Heart left ventricle (tissue), 13 donors: ENCODE data around the gene RNF43.

Experiments
- CTCF ChIP-seq, 12 donors: fragments of 200-600 bp; sonication (generic) in 4 of 12; IDR thresholded peaks; one replicate each; pipeline versions ENCODE4 v1.5.0 to v1.8.0; 2018 to 2022; ENCODE audit warnings: antibody characterized with exemption in 12 of 12, mild to moderate bottlenecking in 5 of 12
- POLR2A ChIP-seq, 2 donors: fragments of 450-650 bp; IDR thresholded peaks; one replicate each; pipeline ENCODE4 v1.6.1; 2017; ENCODE audit warnings: antibody characterized with exemption in 2 of 2, mild to moderate bottlenecking in 2 of 2, moderate library complexity in 2 of 2
- donor health status: ischemic (EF 13 %, LVEDD 7.1; RV severe dilation, severe dysfunction).
- donor health status: DM: no; HTN: yes; CAD: no.
- donor health status: DM: no; HTN: no; CAD: no.
- donor health status: ischemic (EF 25% LVEDD 6.9; RV normal size, moderate dysfunction).
- donor health status: ischemic (EF 25% LVEDD 5.7; RV mildly dilated, moderate dysfunction).
- donor health status: ischemic (EF 35%, LVEDD 5.7; RV mildly dilated, moderate dysfunction).
- donor health status: nonischemic (EF 11% LVEDD 7.7; RV severe dilation, severe dysfunction).
- donor health status: DM: yes; HTN: yes; CAD: no.
- donor health status: PGD.
- donor health status: ischemic (EF 29% LVEDD 5.4; RV normal size, mild dysfunction).
- donor health status: nonischemic (EF 23%, LVEDD 6.1; RV moderate dilation, normal function).

GRCh38 chr17:58432806-58433573, 15.7 kb upstream of the RNF43 start:
- TF ChIP-seq POLR2A (IDR thresholded peaks at IDR 0.05) (no peak), CTCF (IDR thresholded peaks at IDR 0.05) (no peak)
